GM19324 (cell line): ENCODE data around the gene ZIC4.

Experiments
- ATAC-seq: cut with Tn5 transposase; IDR thresholded peaks from one replicate; pipeline ENCODE4 v1.9.1; 2021; ENCODE audit warnings: mild to moderate bottlenecking, moderate library complexity; ENCODE audit not compliant: unreplicated experiment, low FRiP score

Gene ZIC4

DNA sequence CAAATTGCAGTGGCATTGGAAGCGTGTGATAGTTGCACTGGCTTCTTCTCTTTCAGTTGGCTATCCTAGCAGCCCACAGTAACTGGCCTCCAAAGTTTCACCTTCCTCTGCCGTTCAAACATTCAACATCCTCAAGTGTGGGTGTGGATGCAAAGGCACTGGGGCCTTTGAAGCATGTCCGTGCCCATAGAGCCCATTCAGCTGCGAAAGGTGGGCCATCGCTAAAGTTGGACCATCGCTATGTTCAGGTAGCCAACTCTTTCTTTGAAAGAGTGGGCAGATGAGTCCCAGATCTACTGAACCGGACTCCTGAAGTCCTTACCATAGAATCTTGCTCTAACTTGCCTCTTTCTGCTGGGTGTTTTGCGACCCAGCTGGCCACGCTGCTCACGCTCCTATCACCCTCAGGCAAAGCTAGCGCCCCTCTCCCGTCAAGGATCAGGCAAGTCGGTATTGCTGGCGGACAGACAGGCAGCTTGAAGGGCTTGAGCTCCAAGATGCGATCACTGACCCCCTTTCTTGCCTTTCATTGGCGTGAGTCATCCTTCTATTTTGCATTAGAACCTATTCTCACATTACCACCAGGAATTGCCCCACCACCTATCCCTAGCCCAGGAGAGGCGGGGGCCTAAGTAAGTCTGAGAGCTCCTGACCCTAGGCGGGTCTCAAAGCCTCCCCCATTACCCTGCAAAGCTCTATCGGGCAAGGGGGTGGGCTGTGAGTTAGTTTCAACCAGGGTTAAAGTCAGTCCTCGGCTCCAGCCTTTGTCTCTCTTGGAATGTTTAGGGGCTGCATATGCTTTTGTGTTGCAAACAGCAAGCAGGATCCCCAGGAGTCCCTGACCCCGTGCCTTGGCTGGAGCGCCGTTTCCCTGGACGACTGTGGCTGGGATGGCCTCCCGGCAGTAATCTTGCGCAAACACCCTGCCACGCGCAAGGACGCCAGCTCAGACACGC, 28.7 kb downstream of the ZIC4 start:
- ATAC-seq: no peak

DNA sequence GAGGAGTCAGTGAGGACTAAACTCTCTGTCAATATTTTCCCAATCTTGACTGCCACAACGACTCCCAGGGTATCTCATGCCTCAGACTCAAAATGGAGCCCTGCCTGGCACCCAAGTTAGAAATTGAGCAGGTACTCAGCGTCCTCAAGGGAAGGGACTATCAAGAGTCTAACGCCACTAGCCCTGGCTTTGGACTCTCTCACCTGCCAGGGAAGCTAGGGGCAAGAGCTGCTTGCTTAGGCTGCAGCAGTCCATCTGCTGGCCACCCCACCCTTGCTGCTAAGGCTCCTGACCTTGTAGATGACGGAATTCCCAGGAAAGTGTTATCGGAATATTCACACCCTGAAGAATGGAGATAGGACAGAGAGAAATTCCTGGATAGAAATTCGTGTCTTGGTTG, 33.0 kb downstream of the ZIC4 start:
- ATAC-seq: no peak

DNA sequence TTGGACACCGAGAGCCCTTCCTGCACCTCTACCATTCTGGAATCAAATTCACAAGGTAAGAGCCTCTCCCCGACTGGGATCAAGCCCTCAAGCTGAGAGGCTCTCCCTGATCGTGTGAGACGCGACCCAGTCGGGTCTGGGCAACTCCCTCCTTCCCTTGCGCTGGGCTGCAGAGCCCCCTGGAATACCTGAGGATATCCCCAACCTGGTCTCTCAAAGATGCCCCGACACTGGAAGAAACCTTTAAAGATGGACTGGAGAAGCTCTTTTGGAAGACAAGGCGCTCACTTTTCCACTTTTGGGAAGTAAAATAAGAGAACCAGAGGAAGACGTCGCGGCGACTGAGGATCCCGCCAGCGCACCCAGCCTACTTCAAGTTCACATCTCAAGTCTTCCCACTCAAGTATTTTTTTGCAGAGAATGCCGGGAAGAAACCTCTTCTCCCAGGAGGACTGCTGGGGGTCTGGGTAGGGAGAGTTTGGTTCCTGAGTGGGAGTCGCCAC, 33.8 kb downstream of the ZIC4 start:
- no peak for ATAC-seq

DNA sequence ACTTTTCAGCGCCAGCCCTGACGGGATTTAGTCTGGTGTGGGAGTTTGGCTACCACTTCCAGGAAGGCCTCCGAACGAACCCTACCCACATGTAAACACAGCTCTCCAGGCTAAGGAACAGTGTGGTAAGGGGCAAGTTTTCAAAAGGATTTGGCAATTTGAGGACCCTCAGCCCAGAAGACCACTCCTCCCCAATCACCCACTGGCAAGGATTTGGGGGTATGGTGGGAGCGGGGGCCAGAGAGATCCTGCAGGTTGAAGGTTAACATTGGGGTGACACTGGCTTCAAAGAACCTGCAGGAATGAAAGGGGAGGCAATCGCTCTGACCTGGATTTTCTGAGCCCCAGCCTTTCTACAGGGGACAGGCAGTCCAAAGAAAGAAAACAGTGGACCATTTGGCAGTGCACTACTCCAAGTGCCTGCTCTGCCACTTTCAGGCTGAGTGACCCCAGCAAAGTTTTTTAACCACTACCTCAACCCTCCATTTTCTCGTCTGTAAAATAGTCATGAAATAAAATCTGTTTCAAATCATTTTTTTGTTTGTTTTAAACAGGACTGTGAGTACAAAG, 34.5 kb downstream of the ZIC4 start:
- ATAC-seq: no peak

DNA sequence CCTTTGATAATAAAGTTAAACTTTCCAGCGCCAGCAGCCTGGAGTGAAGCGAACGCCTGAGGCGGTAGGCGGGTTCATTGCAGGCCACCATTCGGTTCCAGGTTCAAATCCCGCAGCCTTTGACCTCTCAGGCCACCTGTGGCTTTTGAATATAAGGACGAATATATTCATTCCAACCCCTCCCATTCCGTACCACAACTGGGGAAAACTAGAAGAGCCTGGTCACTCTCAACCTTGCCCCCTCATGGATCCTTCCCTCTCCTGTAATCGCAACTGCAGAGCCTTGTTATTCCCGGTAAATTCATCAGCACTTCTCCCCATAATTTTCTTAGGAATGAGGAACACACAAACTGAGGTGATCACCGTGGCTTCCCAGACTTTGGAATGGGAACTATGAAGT, 35.2 kb downstream of the ZIC4 start:
- ATAC-seq: no peak

DNA sequence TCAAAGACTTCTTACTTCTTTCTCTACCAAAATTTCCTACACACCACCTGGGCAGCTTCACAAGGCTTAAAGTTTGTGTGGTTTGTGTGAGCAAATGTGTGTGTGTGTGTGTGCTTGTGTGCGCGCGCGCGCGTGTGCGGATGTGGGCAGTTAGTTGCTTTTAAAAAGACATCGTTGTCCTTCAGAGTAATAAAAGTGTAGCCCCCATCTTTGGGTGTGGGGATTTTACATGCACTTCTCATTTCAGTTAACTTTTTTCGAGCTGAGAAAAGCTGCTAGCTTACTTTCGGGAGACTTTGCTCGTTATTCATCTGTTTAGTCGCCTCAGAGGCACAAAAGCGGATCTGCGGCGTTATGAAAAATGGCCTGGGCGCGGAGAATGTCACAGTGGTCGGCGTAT, 36.0 kb downstream of the ZIC4 start:
- ATAC-seq: no peak

DNA sequence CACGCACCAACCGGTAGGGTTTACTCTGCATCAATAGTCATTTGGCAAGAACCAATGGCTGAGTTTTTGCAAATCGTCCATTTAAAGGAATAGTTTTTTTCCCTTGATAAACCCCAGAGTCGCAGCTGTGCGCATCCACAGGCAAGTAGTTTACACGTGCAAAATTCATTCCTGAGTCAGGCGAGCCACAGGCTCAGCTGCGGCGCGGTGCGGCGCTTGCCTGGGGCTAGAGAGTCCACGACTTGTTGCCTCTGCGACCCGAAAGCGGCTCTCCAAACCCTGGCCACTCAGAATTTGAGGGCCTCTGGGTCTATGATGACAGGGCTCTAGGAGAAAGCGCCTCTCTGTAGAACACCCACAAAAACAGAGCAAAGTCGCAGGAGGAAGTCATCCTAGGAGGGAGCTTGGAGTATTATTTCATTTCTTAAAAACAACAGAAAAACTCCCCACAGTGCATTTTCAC, 36.7 kb downstream of the ZIC4 start:
- no peak for ATAC-seq

DNA sequence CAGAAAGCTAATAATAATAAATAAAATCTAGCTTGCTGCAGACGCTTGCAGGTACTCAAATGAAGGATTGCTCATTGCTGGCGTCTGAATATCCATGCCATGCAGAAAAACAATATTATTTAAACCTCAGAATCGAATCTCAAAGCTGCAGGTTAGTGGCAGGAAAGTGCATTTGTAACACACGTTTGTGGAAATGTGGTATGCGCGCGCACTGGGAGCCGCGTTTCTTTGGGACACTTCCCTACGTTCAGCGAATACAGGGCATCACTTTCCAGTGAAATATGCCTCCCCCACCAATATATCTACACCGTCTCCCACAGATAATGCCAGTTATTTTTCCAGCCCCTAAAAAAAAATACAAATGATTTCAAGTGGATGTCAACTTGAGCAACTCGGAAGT, 37.1 kb downstream of the ZIC4 start:
- no peak for ATAC-seq

DNA sequence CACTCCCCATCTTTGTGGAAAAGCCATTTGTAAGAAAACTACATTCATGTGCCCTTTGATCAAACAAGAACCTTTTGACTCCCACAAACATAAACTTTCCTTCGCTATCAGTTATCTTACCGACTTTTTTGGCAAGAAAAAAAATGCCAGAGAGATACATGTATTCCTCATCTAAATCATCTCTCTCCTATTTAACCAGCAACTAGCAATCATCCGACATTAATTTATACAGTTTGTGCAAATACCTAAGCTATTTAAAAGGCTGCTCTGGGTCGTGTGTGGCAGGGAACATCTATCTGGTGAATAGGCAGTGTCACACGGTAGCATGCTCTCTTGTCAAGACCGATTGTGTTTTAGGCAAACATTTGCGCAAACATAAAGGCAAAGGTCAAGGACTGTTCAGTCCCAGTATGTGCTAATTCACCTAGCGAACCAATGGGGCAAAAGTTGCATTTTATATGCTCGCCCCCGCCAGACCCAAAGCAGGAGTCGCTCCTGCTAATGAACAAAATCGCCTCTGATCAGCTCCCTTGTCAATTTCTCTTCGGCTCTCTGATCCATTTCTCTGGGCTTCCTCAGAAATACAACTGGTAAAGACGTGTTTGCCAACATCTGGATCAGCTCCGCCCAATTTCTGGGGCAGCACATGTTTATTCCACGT, 37.7 kb downstream of the ZIC4 start:
- no peak for ATAC-seq

DNA sequence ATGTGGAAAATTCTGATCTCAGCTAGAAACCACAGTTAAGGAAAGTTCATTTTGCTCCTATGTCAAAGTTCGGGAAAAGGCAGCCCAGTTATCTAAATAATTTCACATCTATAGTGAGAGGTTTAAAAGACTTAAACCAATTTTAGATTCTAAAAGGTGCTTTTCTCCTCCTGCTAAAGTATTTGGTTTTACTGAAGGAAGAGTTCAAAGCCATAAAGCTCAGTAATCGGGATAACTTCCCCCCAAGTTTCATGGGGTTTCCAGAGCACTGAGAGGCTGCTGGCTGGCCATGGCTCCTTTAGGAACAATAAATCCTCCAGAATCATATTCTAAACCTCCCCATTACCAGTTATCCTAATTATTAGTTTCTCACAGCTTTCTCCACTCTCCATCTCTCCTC, 38.2 kb downstream of the ZIC4 start:
- no peak for ATAC-seq

DNA sequence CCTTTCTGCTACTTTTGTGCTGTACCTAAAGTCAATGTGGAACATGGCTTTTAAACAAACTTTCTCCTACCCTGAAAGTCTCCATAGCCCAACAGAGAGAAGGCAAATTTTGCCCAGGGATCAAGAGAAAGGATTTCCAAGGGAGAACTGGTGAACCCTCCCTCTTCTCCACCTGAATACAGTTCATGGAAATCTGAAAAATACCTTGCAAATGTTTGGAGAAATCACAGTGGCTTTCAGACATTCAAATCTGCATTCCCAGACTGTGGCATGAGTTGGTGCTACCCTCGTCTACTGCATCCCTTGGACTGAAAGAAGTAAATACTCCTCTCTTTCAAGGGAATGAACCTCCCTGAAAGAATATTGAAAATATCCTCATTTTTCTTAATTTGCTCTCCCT, 38.7 kb downstream of the ZIC4 start:
- no peak for ATAC-seq

DNA sequence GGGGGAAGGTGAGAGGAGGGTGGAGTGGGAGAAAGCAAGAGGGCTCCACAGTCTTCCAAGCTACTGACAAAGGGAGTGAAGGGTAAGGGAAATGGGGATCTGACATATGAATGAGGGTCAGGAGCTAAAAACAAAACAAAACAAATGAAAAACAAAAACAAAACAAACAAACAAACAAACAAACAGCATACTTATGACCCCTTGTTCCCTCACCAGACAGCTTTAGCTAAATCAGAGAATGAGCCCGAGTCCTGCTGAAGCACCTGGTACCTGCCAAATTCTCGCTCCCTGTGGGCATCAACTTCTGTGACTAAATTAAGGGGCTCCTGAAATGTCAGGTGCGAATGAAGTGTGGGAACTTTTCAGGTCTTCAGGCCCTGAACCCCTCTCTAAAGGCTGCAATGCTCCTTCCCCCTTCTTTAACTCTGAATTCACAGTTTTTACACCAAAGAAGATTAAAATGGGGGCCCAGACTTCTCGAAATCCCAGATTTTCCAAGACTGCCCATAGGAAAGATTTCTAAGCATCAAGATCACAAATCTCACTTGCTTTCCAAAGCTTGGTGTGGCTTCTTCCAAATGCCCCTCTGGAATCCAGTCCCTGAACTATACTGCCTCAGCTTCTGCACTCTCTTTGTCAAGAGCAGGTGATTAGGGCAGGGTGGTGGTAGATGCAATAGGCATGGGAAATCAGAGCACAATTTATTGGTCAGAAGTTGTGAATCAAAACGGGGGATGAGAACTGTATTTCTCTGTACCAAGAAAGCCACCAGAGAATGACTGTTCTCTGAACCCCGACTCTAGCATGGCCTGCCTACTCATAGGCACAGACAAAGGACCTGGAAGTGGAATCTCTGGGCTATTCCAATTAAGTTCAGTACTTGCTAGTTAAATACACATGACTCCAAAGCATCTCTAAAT, 40.9 kb downstream of the ZIC4 start:
- ATAC-seq: no peak

DNA sequence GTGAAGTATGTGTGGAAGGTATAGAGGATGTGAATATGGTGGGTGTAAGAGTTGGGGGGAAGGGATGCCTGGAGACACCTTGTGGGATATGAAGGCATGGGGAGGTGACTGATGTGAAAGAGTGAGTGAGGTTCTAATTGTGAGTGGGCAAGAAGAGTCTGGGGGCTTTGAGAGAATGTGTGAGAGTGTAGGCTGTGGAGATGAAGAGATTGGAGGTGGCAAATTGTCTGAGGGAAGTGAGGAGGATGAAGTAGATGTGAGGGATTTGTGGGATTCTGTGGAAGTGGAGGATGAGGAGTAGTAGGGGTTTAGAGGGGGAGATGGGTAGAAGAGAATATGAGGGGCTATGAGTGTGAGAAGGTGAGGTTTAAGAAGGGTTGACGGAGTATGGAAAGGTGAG, 41.6 kb downstream of the ZIC4 start:
- no peak for ATAC-seq

DNA sequence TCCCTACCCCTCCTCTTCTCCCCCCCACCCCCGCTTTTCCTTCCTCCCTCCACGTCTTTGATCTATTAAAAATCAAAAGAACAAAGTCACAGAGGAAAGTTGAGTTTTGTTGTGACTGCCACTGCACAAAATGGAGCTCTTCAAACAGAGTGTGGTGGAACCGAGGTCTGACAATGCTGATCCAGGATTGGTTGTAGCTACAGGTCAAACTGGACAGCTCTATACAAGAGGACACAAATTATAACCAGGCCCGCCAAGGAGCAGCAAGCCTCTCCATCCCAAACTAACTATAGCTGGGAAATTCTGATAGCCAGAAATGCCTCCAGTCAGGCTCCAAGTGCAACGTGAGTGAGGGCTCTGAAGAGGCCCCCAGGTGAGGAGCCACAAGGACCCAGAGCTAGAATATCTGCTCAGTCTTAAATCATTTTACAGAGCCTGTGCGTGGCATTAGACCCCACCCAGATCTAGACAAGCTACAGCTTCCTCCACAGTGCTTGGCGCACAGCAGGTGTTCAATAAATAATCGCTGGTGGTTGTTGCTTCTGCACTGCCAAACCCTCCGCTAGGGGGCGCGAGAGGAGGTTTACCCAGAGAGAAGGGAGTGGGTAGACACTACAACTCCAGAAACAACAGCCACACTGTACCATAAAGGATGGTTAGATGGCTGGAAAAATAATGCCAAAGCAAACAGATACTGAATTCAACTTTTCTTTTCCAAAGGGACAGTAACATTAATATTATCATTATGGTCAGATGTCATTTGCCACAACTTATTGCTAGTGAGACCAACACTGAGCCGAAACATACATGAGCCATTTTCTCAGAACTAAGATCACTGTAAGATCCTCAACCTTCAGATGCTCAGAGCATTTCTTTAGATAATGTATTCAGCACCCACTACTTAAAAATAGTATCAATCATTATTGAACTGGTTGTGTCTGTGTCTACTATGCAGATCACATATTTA, 44.6 kb downstream of the ZIC4 start:
- no peak for ATAC-seq

DNA sequence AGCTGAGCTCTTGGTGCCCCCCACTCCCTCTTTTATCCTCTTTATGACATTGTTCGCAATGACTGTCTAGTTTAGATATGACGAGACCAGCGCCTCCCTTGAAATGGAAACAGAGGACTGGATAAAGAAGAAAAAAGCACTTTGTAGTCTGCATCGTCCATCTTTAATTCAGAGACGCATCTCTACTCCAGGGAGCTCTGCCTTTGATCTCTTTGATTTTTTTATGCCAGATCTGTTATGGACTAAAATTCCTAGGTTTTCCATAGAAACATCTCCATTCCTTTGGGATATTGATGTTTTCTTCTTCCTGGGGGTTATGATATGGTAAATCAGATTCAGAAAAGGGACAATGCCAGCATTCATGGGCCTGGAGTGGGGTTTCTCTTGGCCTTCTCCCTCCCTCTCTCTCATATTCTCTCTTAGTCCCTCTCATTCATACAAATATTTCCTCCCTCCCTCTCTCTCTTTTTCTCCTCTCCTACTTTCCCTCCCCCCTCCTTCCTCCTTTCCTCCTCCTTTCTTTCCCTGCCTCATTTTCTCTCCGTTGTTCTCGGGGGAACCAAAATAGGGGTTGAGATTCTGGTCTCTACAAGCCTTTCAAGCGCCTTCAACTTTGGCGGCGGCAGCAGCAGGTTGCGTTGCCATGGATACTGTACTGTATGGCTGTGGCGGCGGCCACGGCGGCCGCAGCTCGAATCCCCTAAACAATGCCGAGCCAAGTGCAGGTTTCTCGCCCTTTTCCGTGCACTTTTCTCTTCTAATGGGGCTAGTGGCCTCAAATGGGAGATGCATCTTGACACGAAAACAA, 45.5 kb downstream of the ZIC4 start:
- ATAC-seq: no peak

DNA sequence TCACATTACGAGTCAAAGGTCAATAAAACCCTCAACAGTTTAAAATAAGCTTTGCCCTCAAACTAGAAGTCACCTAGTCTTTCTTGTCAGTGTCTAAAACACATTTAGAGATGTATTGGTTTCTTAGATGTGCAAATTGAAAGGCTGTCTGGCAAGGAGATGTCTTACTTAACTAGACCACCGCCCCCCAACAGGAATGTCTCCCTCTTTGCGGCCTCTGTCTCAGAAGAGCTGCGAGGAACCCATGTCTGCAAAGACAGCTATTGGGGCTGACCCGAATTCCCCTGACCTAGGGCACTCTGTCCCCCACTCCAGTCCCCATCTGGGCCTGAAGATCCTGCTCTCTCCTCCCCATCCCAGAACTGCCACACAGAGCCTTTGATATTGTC, 46.3 kb downstream of the ZIC4 start:
- ATAC-seq: no peak

DNA sequence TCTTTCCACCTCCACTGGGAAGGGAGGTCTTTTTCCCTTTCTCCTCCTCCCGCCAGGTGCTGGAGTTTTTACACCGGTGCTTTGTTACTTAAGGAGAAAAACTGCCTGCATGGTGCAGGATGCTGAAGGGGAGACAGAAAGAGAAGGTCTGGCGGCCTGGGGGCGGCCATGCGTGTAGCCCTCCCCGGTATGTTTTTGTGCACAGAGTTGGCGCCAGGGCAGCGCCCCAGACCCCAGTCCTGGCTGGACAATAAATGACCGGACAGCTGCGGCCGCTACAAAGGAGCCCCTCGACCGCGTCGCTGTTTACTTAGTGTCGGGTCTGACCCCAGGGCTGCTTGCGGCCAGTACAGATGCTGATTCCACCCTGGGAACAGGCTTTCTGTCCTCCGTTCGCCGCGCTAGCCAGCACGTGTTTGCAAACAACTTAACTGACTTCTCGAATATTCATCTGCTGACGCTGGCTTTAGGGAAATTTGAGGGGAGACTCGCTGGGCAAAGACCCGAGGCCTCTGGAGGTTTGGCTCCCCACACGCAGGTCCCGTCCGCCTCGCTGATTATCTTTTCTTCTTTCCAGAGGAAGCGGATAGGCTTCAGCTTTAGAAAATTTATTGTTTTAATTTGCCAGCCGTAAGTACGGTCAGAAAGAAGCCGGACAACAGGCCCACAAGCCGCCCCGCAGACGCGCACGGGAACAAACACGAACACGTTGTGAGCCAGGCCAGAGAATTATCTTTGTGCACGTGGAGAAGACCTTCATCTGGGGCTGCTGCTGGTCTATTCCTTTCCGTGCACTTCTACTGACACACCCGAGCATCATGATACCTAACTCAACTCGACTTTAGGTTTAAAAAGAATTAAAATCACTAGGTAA, 46.9 kb downstream of the ZIC4 start:
- ATAC-seq: no peak
